ENCODE measurements around the gene FGFR3.

The FGFR3 gene

DNA sequence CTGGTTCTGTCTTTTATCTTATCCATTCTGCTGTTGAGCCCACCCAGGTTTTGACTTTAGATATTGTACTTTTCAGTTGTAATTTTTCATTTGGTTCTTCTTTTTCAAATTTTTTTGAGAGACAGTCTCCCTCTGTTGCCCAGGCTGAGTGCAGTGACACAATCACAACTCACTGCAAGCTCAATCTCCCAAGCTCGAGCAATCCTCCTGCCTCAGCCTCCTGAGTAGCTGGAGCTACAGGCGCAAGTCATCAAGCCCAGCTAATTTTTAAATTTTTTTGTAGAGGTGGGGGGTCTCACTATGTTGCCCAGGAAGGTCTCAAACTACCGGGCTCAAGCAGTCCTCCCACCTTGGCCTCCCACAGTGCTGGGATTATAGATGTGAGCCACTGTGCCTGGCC lies 37.1 kb downstream of the FGFR3 start:
- no peak for DNase-seq
- Histone ChIP-seq H3K9me3 (no peaks in the 10 kb centered on the region), H3K4me1 (no peaks in the 10 kb centered on the region), H3K4me3 (no peak overlapping the region), H3K27me3 (no peaks in the 10 kb centered on the region), H3K36me3 (peaks cover 46 to 76% (median 73%) of the 10 kb centered on the region in 3 donors), H3K27ac (no peak overlapping the region)
- intact Hi-C loops (cut with DNase I; ENCODE audit: low total_unique reads), result loop anchor here (5.0 kb wide), 1 partner anchor 438 kb away; no protein-coding TSS in a partner anchor
- TF ChIP-seq, protein P1, sequence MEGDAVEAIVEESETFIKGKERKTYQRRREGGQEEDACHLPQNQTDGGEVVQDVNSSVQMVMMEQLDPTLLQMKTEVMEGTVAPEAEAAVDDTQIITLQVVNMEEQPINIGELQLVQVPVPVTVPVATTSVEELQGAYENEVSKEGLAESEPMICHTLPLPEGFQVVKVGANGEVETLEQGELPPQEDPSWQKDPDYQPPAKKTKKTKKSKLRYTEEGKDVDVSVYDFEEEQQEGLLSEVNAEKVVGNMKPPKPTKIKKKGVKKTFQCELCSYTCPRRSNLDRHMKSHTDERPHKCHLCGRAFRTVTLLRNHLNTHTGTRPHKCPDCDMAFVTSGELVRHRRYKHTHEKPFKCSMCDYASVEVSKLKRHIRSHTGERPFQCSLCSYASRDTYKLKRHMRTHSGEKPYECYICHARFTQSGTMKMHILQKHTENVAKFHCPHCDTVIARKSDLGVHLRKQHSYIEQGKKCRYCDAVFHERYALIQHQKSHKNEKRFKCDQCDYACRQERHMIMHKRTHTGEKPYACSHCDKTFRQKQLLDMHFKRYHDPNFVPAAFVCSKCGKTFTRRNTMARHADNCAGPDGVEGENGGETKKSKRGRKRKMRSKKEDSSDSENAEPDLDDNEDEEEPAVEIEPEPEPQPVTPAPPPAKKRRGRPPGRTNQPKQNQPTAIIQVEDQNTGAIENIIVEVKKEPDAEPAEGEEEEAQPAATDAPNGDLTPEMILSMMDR (IDR thresholded peaks at IDR 0.05), result no peak

DNA sequence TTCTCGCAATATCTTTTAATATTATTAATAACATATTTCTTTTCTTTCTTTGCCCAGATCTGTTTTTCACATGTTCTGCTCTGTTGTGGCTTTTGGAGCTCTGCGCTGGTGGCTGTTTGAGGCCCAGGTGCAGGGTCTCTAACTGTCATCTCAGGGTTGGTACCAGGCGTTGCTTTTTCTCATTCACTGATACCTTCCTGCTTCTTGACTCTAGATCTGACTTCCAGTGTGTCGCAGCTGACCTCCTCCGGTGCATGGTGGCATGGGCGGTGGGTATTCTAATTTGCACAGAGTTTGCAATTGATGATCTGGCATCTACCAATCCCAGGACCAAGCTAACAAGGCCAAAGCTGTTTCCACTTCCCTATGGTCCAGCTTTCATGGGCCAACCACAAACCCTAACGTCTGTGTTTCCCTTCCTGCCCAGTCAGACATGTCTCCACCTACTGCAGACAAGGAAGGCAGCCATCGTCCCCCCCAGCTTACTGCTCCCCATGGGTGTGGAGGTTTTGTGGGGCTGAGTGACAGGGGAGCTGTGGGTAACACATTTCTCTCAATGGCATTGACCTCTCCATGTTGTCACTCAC lies 37.6 kb downstream of the FGFR3 start:
- Histone ChIP-seq H3K27ac (no peak overlapping the region), H3K4me1 (no peaks in the 10 kb centered on the region), H3K36me3 (peaks cover 48 to 76% (median 73%) of the 10 kb centered on the region in 3 donors), H3K9me3 (no peaks in the 10 kb centered on the region), H3K4me3 (no peak overlapping the region), H3K27me3 (no peaks in the 10 kb centered on the region)
- intact Hi-C loops (cut with DNase I; ENCODE audit: low total_unique reads), result loop anchor here (5.0 kb wide), 1 partner anchor 438 kb away; no protein-coding TSS in a partner anchor
- no peak for DNase-seq
- TF ChIP-seq, protein P1 (IDR thresholded peaks at IDR 0.05), result no peak

DNA sequence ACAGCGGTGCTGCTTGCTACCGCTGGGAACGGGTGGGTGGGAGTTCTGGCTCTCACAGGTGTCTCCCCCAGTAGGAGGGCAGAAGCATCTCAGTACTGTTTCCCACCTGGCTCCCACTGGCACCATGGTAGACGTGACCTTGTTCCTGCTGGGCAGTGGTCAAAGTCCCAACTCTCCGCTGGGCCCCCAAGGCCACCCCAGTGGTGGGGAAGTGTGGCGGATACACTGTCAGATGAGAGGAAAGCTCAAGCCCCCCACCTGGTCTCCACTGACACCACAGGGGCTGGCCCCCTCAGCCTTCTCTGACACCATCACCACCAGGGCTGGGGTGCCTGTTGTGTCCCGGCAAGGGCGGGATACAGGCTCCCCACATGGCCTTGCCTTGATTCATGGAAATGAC lies 38.2 kb downstream of the FGFR3 start:
- DNase-seq, result no peak
- Histone ChIP-seq H3K27ac (no peak overlapping the region), H3K4me3 (no peak overlapping the region), H3K9me3 (no peaks in the 10 kb centered on the region), H3K36me3 (peaks cover 54 to 76% (median 73%) of the 10 kb centered on the region in 3 donors), H3K4me1 (no peaks in the 10 kb centered on the region), H3K27me3 (no peaks in the 10 kb centered on the region)
- intact Hi-C loops (cut with DNase I; ENCODE audit: low total_unique reads), result loop anchor here (5.0 kb wide), 1 partner anchor 439 kb away; no protein-coding TSS in a partner anchor
- TF ChIP-seq, protein P1 (IDR thresholded peaks at IDR 0.05), result no peak

DNA sequence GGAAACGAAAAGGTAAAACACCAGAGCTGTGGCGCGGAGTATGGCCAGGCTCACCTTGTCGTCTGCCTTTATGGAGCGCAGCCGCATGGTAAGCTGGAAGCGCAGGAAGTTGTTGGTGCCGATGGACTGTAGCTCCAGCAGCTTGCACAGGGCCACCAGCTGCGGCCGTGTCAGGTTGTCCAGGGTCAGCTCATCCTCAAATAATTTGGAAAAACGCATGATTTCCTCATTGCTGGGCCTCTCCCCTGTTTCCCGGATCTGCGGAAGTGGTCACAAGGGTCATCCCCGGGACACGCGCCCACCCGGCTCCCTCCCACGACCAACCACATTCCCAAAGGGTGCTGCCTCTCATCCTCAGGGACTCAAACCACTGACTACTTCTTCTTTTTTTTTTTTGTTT lies 39.6 kb downstream of the FGFR3 start:
- H3K27ac ChIP-seq, result no peak overlapping the region
- no peaks in the 10 kb centered on the region for H3K9me3 ChIP-seq
- intact Hi-C loops (cut with DNase I; ENCODE audit: low total_unique reads), result loop anchor here (5.0 kb wide), 1 partner anchor 440 kb away; no protein-coding TSS in a partner anchor

DNA sequence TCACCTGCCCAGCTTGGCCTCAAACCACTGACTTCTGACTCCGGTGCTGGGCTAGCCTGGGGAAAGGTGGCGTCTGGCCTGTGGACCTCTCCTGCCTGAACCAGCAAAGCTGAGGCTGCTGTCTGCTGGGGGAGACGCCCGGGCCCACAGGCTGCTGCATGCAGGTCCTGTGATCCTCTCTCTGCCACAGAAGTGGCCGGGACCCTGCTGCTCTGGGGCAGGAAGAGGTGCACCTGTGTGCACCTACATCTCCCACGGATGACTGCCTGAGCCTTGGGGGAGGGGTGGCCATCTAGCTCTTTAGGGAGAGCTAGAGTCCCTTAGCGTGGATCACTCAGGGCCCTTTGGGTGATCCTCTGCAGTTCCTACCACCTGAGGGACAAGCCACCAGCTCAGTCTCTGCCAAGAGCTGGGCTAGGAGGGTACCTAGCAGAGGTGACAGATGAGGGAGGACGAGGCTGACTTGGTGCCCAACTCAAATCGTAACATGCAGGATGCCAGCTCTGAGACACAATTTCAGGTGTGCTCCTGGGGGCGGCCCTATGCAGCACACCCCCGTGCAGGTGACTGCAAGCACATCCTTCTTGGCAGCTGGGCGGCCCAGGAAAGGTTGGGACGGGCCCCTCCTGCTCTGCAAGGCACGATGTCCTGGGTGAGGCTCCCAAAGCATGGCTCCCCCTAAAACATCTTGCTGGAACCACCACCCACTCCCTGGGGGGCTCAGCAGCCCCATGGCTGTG lies 40.4 kb downstream of the FGFR3 start:
- Histone ChIP-seq H3K27ac (no peak overlapping the region), H3K9me3 (no peaks in the 10 kb centered on the region), H3K27me3 (no peaks in the 10 kb centered on the region), H3K36me3 (peaks cover 67 to 90% (median 87%) of the 10 kb centered on the region in 3 donors), H3K4me3 (no peak overlapping the region), H3K4me1 (no peaks in the 10 kb centered on the region)
- intact Hi-C loops (cut with DNase I; ENCODE audit: low total_unique reads), result loop anchor here (5.0 kb wide), 1 partner anchor 441 kb away; no protein-coding TSS in a partner anchor
- TF ChIP-seq, protein P1 (IDR thresholded peaks at IDR 0.05), result no peak
- no peak for DNase-seq

More for the DNA sequence above, 39.6 kb downstream of the FGFR3 start:
- DNase-seq, result no peak
- Histone ChIP-seq H3K36me3 (peaks cover 59 to 83% (median 79%) of the 10 kb centered on the region in 3 donors), H3K4me3 (no peak overlapping the region), H3K27me3 (no peaks in the 10 kb centered on the region), H3K4me1 (no peaks in the 10 kb centered on the region)
- TF ChIP-seq, protein P1 (IDR thresholded peaks at IDR 0.05), result no peak

All from tibial artery (tissue), 4 donors.